Activated T-helper 17 cell treated with anti-CD3 and anti-CD28 coated beads, Interleukin-2, amount 50 U/mL, for 72 hours (primary cell): ENCODE results near the gene CDC25A. TPM values are rescaled to one million over a fixed set of nuclear protein-coding genes. Genes with fewer than 3 reads are reported as not detected.

Experiments
- ATAC-seq: fragments of 150-1000 bp; cut with Tn5 transposase; replicated peaks from 2 replicates; pipeline ENCODE4 v1.10.0; 2021; ENCODE audit warnings: mild to moderate bottlenecking, moderate library complexity
- H3K27ac Mint-ChIP-seq: one replicate; pipeline ENCODE4 v1.8.0; 2022; ENCODE audit warnings: mixed read lengths
- H3K27me3 Mint-ChIP-seq: one replicate; pipeline ENCODE4 v1.8.0; 2022; ENCODE audit warnings: mixed read lengths
- H3K36me3 Mint-ChIP-seq: one replicate; pipeline ENCODE4 v1.8.0; 2022; ENCODE audit warnings: low read depth, mild to moderate bottlenecking, mixed read lengths
- H3K4me1 Mint-ChIP-seq: one replicate; pipeline ENCODE4 v1.8.0; 2022; ENCODE audit warnings: mixed read lengths
- H3K4me3 Mint-ChIP-seq: one replicate; pipeline ENCODE4 v1.8.0; 2022; ENCODE audit warnings: mild to moderate bottlenecking, mixed read lengths
- H3K9me3 Mint-ChIP-seq: one replicate; pipeline ENCODE4 v1.8.0; 2022; ENCODE audit warnings: mixed read lengths
- total RNA-seq, 2 donors: library from RNA; stranded (reverse); gene quantifications; one replicate each; pipeline ENCODE4 v1.2.3, GENCODE V29; 2022

CDC25A gene
- total RNA-seq, 2 donors from 2014 or later: 18.8 to 42.7 TPM

DNA sequence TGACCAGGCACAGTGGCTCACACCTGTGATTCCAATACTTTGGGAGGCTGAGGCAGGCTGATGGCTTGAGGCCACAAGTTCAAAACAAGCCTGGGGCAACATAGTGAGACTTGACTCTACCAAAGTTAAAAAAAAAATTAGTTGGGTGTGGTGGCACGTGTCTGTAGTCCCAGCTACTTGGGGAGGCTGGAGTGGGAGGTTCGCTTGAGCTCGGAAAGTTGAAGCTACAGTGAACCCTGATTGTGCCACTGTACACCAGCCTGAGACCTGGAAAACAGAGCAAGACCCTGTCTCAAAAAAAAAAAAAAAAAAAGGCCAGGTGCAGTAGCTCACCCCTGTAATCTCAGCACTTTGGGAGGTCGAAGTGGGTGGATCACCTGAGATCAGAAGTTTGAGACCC, 3.1 kb downstream of the CDC25A start:
- Mint-ChIP-seq H3K9me3 (no peaks in the 10 kb centered on the region), H3K4me3 (no peak overlapping the region), H3K36me3 (peaks cover 73% of the 10 kb centered on the region), H3K27me3 (peaks cover 5% of the 10 kb centered on the region), H3K4me1 (peaks cover 9% of the 10 kb centered on the region), H3K27ac (no peak overlapping the region)
- ATAC-seq: no peak

DNA sequence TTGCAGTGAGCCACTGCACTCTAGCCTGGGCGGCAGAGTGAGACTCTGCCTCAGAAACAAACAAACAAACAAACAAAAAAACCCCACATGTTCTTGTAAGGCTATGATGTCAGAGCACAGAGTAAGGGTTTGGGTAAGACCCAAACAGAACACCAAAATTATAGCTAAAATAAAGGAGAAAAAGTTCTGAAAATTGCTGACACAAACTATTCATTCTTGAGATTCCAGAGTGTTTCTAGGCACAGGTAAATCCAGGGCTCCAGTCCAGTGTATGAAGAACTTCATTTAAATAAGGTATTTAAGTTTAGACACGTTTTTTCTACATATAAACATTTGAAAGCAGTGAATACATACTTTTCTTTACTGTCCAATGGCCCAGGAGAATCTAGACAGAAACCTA, 3.9 kb downstream of the CDC25A start:
- no peak overlapping the region for H3K4me3 Mint-ChIP-seq
- H3K27ac Mint-ChIP-seq: no peak overlapping the region
- ATAC-seq: no peak
- peaks cover 81% of the 10 kb centered on the region for H3K36me3 Mint-ChIP-seq
- H3K4me1 Mint-ChIP-seq: peaks cover 9% of the 10 kb centered on the region
- no peaks in the 10 kb centered on the region for H3K9me3 Mint-ChIP-seq
- peaks cover 5% of the 10 kb centered on the region for H3K27me3 Mint-ChIP-seq

DNA sequence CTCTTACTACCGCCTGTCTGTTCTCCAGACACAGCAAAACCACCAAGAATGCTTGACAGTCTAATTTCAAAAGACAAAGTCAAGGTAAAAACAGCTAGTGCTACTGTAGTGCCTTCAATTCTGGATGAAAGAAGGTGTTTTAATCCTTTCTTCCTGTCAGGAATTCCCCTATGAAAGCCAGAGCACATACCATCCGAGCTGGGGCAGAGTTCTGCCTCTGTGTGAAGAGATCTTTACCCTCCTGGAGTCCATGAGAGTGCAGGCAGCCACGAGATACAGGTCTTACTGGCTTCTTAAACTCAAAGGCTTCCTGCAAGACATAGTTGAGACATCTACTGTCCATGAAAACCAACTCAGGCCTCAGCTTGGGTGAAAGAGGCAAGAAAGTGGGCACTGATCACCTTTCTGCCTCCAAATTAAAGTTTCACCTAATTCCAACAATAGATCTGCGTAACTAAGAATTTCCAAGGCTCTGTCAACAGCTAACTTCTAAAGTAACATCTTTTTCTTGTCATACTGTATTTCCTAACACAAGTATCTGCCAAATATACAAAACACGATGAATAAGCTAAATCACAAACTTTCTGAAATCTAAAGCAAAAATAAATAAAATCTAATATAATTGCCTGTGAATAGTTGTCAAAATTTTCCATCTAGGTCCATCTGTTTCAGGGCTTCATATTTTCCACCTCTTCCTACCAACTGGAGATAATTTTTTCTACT, 7.5 kb downstream of the CDC25A start:
- peaks cover 98% of the 10 kb centered on the region for H3K36me3 Mint-ChIP-seq
- H3K27me3 Mint-ChIP-seq: no peaks in the 10 kb centered on the region
- H3K4me3 Mint-ChIP-seq: no peak overlapping the region
- no peak for ATAC-seq
- no peak overlapping the region for H3K27ac Mint-ChIP-seq
- H3K9me3 Mint-ChIP-seq: no peaks in the 10 kb centered on the region
- H3K4me1 Mint-ChIP-seq: no peaks in the 10 kb centered on the region

DNA sequence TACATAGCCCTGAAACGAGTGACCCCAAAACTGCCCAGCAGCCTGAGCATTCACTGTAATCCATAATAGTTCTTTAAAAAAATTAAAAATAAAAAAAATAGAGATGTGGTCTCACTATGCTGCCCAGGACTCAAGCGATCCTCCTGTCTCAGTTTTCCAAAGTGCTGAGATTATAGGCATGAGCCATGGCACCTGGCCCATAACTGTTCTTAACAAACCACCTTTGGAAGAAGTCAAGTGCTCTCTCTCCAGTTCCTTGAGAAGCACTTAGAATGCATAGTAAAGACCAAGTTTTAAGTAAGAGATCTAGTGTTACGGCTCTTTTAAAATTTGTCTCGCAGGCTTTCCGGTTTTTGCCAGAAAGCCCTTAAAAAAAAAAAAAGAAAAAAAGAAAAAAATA, 8.2 kb downstream of the CDC25A start:
- Mint-ChIP-seq H3K27me3 (no peaks in the 10 kb centered on the region), H3K4me1 (no peaks in the 10 kb centered on the region), H3K4me3 (no peak overlapping the region), H3K27ac (no peak overlapping the region), H3K9me3 (no peaks in the 10 kb centered on the region), H3K36me3 (peaks cover 98% of the 10 kb centered on the region)
- ATAC-seq: no peak

DNA sequence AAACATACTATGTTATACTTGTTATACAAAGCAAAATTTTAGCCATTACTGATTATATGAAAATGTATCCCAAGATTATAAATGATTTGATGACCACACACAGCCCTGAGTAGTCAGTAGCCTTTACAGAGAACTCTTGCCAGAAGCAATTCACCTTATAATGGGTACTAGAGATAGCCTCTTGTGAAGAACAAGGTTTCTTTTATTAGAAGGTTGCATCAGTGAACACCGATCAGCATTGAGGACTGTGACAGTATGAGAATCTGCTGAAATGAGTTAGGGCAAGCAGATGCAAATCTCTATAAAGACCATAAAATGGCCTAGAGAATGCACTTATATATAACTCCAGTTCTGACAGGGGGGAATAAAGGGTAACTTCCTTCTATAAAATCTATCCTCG, 10.1 kb downstream of the CDC25A start:
- no peaks in the 10 kb centered on the region for H3K27me3 Mint-ChIP-seq
- H3K4me1 Mint-ChIP-seq: no peaks in the 10 kb centered on the region
- H3K4me3 Mint-ChIP-seq: no peak overlapping the region
- no peak overlapping the region for H3K27ac Mint-ChIP-seq
- H3K36me3 Mint-ChIP-seq: peaks cover 93% of the 10 kb centered on the region
- H3K9me3 Mint-ChIP-seq: no peaks in the 10 kb centered on the region
- ATAC-seq: no peak

DNA sequence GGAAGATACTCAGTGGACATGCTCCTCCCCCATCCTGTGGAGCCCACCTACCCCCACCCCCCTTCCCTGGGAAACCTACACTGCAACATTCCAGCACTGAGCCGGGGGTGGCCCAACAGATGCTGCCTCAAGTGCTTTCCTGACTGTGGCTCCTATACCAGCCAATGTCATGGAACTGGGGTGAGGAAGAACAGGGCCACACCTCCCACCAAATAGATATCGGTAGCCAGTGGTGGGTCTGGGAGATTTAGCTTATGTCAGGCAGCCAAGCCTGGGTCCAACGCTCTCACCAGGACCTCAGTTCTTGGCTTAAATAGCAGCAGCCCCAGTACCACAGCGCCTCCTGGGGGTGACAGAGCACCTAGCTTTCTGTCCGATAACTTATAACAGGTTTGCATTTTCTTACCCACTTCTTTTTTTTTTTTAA, 30.3 kb downstream of the CDC25A start:
- Mint-ChIP-seq H3K36me3 (peaks cover 50% of the 10 kb centered on the region), H3K27me3 (no peaks in the 10 kb centered on the region), H3K27ac (no peak overlapping the region), H3K4me3 (no peak overlapping the region), H3K4me1 (no peaks in the 10 kb centered on the region), H3K9me3 (no peaks in the 10 kb centered on the region)
- no peak for ATAC-seq

DNA sequence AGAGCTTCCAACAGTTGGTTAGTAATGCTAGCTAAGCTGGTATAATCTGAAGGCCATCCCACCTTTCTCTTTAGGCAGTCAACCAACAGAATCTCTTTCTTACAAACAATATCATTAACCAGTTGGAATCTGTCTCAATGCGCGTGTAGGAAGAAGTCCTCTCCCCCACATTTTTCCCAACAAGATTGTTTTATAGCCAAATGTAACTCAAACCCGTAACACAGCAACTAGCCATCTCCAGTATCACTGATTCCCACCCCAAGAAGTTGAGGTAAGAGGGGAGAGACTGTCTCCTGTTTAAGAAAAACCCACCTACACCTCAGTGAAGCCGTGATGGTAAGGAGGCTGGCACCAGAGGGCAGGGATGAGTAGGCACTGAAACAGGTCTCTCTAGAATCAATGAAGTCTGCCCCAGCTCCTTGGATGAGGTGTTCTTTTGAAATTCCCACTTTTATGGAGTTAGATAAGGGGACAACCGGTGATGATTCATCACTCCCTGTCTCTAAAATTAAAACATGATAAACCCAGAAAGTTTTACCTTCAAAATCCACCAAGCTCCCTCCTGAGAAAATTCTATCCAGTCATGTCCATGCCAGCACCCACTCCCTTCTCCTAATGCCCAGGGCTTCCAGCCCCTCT, 30.9 kb downstream of the CDC25A start:
- peaks cover 43% of the 10 kb centered on the region for H3K36me3 Mint-ChIP-seq
- no peaks in the 10 kb centered on the region for H3K27me3 Mint-ChIP-seq
- no peak overlapping the region for H3K4me3 Mint-ChIP-seq
- no peak for ATAC-seq
- H3K4me1 Mint-ChIP-seq: no peaks in the 10 kb centered on the region
- H3K9me3 Mint-ChIP-seq: no peaks in the 10 kb centered on the region
- no peak overlapping the region for H3K27ac Mint-ChIP-seq

DNA sequence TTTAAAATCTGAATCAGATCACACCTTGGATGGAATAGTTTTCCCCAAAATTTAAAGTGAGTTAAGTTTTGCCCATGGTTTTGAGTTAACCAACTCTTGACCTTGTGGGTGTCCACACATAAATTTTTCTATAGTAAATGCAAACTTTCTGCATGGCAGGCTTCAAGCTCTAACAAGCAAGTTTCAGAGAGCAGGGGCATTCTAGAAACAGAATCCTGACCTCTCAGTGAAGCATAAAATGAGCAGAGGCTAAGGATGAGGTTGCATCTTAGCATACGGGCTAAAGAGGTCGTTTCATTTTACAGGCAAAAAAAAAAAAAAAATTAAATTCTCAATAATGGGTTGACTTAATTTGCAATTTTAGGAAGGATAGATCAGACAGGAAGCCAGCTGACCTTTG, 32.1 kb downstream of the CDC25A start:
- no peak overlapping the region for H3K4me3 Mint-ChIP-seq
- H3K36me3 Mint-ChIP-seq: peaks cover 32% of the 10 kb centered on the region
- no peak for ATAC-seq
- H3K9me3 Mint-ChIP-seq: no peaks in the 10 kb centered on the region
- no peaks in the 10 kb centered on the region for H3K4me1 Mint-ChIP-seq
- H3K27me3 Mint-ChIP-seq: no peaks in the 10 kb centered on the region
- no peak overlapping the region for H3K27ac Mint-ChIP-seq

DNA sequence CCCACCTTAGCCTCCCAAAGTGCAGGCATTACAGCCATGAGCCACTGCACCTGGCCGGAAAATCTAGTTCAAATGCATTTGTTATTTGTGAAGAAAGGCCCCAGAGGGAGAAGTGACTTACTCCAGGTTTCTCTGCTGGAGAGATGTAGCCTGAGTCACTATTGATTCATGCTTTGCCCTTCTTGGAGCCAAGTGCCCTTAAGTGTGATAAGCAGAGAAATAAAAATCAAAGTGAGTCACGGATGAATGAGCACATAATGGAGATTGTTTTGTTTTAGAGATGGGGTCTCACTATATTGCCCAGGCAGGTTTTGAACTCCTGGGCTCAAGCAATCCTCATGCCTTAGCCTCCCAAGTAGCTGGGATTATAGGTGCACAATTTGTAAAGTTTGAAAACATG, 33.1 kb downstream of the CDC25A start:
- Mint-ChIP-seq H3K4me1 (no peaks in the 10 kb centered on the region), H3K36me3 (peaks cover 22% of the 10 kb centered on the region), H3K27ac (no peak overlapping the region), H3K4me3 (no peak overlapping the region), H3K9me3 (no peaks in the 10 kb centered on the region), H3K27me3 (no peaks in the 10 kb centered on the region)
- no peak for ATAC-seq

DNA sequence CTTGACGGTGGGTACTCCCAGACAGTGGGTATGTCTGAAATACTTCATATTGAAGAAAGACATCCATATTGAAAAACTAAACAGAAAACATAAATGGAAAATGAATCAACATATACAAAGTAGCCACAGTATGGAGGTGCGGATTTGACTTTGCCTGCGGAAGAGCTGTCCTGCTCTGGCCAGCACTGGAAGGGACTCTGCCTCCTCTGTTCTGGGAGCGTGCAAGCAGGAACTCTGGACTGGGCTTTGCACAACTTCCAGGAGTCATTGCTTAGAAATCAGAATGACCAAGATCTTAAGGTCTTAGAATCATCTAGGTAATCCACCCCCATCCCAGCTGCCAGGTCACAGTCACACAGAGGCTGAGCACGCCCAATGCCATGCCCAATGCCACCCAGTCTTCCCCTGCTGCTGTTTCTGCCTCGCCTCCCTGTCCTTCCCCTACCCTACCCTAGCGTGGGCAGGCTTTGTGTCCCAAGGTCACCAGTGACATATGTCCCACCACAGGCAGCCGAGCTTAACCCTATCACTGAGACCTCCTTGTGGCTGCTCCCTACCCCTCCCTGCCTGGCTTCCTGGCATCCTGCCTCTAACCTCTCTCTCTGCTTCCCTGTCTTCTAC, 36.3 kb downstream of the CDC25A start:
- no peaks in the 10 kb centered on the region for H3K27me3 Mint-ChIP-seq
- no peaks in the 10 kb centered on the region for H3K9me3 Mint-ChIP-seq
- H3K27ac Mint-ChIP-seq: no peak overlapping the region
- H3K36me3 Mint-ChIP-seq: no peaks in the 10 kb centered on the region
- ATAC-seq: peak; percentile 14
- H3K4me1 Mint-ChIP-seq: no peaks in the 10 kb centered on the region
- no peak overlapping the region for H3K4me3 Mint-ChIP-seq

DNA sequence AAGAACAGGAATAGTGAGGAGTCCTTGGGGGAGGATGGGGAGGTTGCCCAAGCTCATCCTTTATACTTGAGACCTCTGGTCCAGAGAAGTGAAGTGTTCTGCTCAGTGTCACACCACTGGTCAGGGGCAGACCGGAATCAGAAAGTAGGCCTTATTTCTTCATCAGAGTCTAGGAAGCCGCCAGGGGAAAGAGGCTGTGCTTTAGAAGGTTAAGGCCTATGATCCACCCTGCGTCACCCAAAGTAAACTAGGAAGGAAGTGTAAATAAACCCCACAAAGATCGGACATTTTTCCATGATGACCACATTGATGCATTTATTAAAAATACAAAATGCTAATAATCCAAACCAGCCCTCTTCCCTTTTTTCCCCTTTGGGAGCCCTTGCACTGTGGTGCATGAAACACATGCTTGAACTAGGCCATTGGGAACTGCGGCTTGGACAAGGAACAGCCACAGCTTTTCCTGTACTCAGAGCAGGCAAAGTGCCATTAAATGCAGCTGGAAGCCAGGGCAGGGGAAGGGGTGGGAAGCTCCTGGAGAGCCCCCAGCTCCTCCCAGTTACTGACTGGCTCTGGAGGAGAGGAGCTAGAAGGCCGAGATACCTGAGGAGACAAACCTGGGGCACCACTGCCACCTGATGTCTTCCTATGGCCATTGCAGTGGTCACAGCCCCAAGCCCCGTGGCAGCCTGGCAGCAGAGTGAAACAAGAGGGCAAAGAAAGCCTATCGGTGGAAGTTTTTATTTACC, 37.0 kb downstream of the CDC25A start:
- Mint-ChIP-seq H3K4me1 (no peaks in the 10 kb centered on the region), H3K27ac (no peak overlapping the region), H3K4me3 (no peak overlapping the region), H3K9me3 (no peaks in the 10 kb centered on the region), H3K36me3 (no peaks in the 10 kb centered on the region), H3K27me3 (no peaks in the 10 kb centered on the region)
- ATAC-seq: peak; percentile 95

DNA sequence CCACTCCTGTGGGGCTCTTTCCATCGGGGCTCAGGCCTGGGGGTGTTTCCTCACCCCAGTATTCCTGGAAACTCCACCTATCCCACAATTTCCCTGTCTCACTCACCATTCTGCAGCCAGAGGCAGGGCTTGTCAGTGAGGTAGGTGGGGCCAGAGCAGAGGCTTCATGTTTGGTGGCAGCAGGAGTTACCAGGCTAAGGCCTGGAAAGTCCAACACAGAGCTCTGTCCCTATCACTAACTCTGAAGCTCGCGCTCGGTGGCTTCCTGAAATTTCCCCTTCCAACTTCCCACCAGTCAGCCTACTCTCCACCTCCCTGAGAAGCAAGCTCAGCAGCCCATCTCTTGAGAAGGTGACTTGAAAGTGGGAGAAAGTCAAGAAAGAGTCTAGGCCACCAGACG, 44.2 kb downstream of the CDC25A start:
- Mint-ChIP-seq H3K27ac (no peak overlapping the region), H3K36me3 (no peaks in the 10 kb centered on the region), H3K4me3 (no peak overlapping the region), H3K9me3 (no peaks in the 10 kb centered on the region), H3K27me3 (no peaks in the 10 kb centered on the region), H3K4me1 (no peaks in the 10 kb centered on the region)
- no peak for ATAC-seq

DNA sequence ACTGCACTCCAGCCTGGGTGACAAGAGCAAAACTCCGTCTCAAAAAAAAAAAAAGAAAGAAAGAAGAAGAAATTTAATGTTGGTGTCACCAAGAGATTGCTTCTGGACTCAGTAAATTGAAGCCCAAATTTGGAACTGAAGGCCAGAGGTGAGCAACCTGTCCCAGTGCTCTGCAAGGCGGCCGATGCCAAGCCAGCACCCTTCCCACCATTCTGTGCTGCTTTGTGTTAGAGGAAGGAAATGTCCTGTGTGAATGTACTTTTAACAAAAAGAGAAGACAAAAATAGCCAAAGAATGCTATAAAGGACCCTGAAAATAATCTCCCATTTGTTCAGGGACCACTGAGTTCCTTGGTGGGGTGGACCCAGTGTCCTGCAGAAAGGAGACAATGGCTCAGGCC, 44.6 kb downstream of the CDC25A start:
- no peaks in the 10 kb centered on the region for H3K27me3 Mint-ChIP-seq
- no peak for ATAC-seq
- H3K9me3 Mint-ChIP-seq: no peaks in the 10 kb centered on the region
- no peak overlapping the region for H3K27ac Mint-ChIP-seq
- no peak overlapping the region for H3K4me3 Mint-ChIP-seq
- H3K36me3 Mint-ChIP-seq: no peaks in the 10 kb centered on the region
- H3K4me1 Mint-ChIP-seq: no peaks in the 10 kb centered on the region

DNA sequence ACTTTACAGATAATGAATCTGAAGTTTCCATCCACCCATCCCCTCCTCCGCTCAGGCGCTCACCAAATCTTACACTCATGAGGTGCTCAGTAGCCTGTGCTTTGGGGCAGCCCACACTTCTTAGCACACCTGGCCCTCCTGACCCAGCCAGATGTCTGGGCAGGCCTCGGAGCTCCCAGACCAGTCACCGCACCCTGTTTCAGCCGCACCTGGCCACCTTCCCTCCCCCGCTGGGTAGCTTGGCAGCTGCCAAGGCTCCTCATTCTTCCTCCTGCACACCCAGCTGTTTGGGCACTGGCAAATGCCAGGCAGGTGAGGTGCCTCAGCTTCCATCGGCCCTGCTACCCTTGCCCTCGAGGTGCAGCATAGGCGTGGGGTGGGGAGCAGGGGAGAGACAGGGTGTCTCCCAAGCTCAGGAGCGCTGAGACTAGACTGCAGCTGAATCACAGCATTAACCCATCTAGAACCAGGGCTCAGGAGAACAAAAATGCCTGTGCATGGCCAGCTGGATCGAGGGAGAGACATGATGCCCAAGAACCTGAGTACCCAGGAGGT, 45.8 kb downstream of the CDC25A start:
- ATAC-seq: no peak
- H3K27me3 Mint-ChIP-seq: no peaks in the 10 kb centered on the region
- no peaks in the 10 kb centered on the region for H3K9me3 Mint-ChIP-seq
- H3K4me1 Mint-ChIP-seq: no peaks in the 10 kb centered on the region
- H3K4me3 Mint-ChIP-seq: no peak overlapping the region
- peak overlapping the region; percentile 68 for H3K27ac Mint-ChIP-seq
- H3K36me3 Mint-ChIP-seq: no peaks in the 10 kb centered on the region
